ENCODE data around the gene IFT88. TPM values are rescaled to one million over a fixed set of nuclear protein-coding genes. Genes with fewer than 3 reads are reported as not detected.

Gene IFT88
- total RNA-seq, 4 donors from 2014 or later, result 14.6 to 24.6 (median 19.2) TPM

DNA sequence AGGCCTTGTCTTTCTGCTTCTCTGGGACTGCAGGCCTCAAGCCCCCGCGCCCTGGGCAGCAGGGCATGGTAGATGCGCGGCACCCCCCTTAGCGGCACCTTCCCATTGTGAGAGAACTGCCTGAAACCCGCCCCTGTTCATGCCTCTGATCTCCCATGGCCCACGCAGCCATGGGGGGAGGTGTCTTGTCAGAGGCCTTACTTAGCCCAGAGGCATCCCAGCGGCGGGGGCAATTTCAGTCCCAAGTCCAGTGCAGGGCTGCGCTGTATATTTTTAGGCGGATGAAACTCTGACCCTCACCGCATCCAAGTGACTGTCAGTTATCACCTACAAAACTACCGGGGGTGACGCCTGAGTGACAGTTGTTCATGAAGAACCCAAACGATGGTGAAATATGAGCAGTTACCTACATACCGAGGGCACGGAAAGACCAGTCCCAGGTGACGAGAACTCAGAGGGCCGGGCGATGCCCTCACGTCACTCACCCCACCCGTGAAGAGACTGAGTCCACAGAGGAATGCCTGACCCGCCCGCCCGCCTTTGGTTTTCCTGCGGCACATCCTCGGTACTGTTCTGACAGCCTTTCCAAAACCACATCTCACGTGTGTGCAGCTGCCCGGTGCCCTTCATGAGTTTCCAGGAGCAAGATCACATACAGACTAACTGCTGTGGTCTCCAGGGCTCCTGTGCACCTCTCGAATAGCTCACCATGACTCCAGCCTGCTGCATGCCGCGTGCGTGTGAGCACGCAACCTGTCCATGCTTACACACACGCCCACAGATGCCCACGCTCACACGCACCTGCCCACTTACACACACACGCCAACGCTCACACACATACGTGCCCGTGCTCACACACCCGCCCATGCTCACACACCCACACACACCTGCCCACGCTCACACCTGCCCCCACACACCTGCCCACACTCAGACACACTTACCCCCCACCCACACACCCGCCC, 150.9 kb downstream of the IFT88 start:
- Histone ChIP-seq H3K9me3 (no peaks in the 10 kb centered on the region), H3K4me3 (no peak overlapping the region), H3K27ac (no peak overlapping the region), H3K4me1 (peaks cover 0 to 43% (median 17%) of the 10 kb centered on the region in 4 donors), H3K27me3 (peaks cover 0 to 21% of the 10 kb centered on the region in 2 donors), H3K36me3 (no peaks in the 10 kb centered on the region)
- TF ChIP-seq POLR2A (IDR thresholded peaks at IDR 0.05), result no peak
- TF ChIP-seq, protein P1, sequence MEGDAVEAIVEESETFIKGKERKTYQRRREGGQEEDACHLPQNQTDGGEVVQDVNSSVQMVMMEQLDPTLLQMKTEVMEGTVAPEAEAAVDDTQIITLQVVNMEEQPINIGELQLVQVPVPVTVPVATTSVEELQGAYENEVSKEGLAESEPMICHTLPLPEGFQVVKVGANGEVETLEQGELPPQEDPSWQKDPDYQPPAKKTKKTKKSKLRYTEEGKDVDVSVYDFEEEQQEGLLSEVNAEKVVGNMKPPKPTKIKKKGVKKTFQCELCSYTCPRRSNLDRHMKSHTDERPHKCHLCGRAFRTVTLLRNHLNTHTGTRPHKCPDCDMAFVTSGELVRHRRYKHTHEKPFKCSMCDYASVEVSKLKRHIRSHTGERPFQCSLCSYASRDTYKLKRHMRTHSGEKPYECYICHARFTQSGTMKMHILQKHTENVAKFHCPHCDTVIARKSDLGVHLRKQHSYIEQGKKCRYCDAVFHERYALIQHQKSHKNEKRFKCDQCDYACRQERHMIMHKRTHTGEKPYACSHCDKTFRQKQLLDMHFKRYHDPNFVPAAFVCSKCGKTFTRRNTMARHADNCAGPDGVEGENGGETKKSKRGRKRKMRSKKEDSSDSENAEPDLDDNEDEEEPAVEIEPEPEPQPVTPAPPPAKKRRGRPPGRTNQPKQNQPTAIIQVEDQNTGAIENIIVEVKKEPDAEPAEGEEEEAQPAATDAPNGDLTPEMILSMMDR (IDR thresholded peaks at IDR 0.05), result no peak
- no peak for TF ChIP-seq EP300 (IDR thresholded peaks at IDR 0.05)
- no peak for DNase-seq (ENCODE audit: low spot score in 2 of 2)
- 90 to 96% methylated on average over 37 to 44 of the region's 44 CpGs for WGBS, 2 donors

DNA sequence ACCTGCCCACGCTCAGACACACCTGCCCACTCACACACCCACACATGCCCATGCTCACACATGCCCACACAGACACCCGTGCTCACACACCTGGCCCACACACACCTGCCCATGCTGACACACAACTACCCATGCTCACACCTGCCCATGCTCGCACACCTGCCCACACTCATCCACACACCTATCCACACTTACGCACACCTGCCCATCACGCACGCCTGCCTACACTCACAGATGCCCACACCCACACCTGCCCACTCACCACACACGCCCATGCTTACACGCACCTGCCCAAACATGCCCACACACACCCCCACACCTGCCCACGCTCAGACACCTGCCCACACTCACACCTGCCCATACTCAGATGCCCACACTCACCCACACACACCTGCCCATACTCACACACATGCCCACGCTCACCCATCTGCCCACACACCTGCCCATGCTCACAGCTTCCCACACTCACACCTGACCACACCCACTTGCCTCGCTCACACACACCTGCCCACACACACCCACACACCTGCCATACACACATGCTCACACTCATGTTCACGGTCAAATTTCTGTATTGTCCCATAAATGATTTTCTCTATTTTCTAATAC, 152.1 kb downstream of the IFT88 start:
- Histone ChIP-seq H3K27me3 (peaks cover 0 to 21% of the 10 kb centered on the region in 2 donors), H3K36me3 (peaks cover 0 to 2% (median 0%) of the 10 kb centered on the region in 3 donors), H3K4me1 (peaks cover 0 to 31% (median 10%) of the 10 kb centered on the region in 4 donors), H3K4me3 (no peak overlapping the region), H3K9me3 (no peaks in the 10 kb centered on the region), H3K27ac (no peak overlapping the region)
- TF ChIP-seq EP300 (IDR thresholded peaks at IDR 0.05), result no peak
- no peak for TF ChIP-seq POLR2A (IDR thresholded peaks at IDR 0.05)
- DNase-seq (ENCODE audit: low spot score in 2 of 2), result no peak
- 91 to 94% methylated on average over 12 of the region's 12 CpGs for WGBS, 2 donors

DNA sequence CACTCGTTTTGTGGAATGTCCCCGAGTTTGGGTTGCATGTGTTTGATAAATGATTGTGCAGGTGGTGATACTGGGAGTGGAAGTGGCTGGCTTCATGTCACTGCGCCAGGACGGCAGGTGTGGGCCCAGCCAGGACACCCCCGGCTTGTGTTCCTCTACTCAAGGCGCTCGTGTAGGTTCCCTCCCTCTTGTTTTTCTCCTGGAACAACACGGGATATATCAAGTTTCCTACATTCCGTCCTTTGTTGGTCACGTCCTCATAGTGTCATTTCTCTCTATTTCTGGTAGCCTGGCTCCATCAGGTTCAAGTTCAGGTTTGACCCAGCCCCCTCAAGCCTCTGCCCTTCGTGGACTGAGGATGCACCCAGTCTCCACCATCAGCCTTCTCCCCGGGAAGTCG, 152.8 kb downstream of the IFT88 start:
- peaks cover 0 to 5% (median 0%) of the 10 kb centered on the region in 3 donors for H3K36me3 ChIP-seq
- no peaks in the 10 kb centered on the region for H3K9me3 ChIP-seq
- H3K27ac ChIP-seq, result no peak overlapping the region
- 84 to 85% methylated on average over 13 of the region's 13 CpGs for WGBS, 2 donors
- no peak overlapping the region for H3K4me3 ChIP-seq
- peaks cover 0 to 21% of the 10 kb centered on the region in 2 donors for H3K27me3 ChIP-seq
- TF ChIP-seq, protein P1 (IDR thresholded peaks at IDR 0.05), result no peak
- TF ChIP-seq POLR2A (IDR thresholded peaks at IDR 0.05) (no peak), EP300 (IDR thresholded peaks at IDR 0.05) (no peak)
- DNase-seq (ENCODE audit: low spot score in 2 of 2), result no peak
- H3K4me1 ChIP-seq, result peaks cover 0 to 24% (median 10%) of the 10 kb centered on the region in 4 donors

DNA sequence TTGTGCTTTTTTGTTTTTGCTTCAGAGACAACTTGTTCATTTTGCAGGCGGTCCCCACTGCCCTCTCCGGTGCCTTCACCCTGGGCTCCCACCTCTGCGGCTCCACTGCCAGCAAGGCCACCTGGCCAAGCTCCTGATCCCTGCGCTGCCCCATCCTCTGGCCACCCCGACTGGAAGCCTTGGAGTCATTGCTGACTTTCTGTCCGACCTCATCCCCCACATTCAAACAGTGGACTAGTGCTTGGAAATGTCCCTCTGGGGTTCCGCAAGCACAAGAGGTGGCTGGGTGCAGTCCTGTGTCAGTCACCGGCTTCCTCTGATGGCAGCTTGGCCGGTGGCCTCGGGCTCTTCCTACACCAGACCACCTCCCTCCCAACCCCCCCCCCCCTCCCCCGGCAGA, 153.5 kb downstream of the IFT88 start:
- no peak for DNase-seq (ENCODE audit: low spot score in 2 of 2)
- H3K27me3 ChIP-seq, result peaks cover 0 to 21% of the 10 kb centered on the region in 2 donors
- H3K36me3 ChIP-seq, result peaks cover 0 to 5% (median 0%) of the 10 kb centered on the region in 3 donors
- no peak overlapping the region for H3K27ac ChIP-seq
- 89 to 92% methylated on average over 11 of the region's 11 CpGs for WGBS, 2 donors
- peaks cover 0 to 17% (median 10%) of the 10 kb centered on the region in 4 donors for H3K4me1 ChIP-seq
- H3K9me3 ChIP-seq, result no peaks in the 10 kb centered on the region
- TF ChIP-seq POLR2A (IDR thresholded peaks at IDR 0.05), result no peak
- no peak for TF ChIP-seq EP300 (IDR thresholded peaks at IDR 0.05)
- TF ChIP-seq, protein P1 (IDR thresholded peaks at IDR 0.05), result no peak
- no peak overlapping the region for H3K4me3 ChIP-seq

DNA sequence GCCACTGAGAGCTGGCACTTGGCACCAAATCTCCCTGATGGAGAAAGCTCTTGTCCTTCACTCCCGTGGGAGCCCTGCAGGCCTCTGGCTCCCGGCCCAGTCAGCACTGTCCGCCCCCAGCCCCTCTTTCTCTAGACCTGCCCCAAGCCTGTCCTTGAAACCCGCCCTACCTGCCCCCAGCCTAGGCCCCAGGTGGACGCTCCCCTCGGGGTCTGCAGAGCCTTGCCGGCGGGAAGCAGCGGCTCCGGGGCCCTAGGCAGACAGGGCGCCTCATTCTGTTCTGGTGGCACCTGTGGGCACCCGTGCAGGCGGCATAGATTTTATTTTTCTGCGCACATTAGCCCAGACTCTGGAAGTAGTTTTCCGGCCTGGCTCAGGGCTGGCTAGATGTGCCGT, 154.1 kb downstream of the IFT88 start:
- H3K4me1 ChIP-seq, result peaks cover 0 to 17% (median 10%) of the 10 kb centered on the region in 4 donors
- no peak overlapping the region for H3K27ac ChIP-seq
- H3K4me3 ChIP-seq, result no peak overlapping the region

More for the DNA sequence above, 154.1 kb downstream of the IFT88 start:
- Histone ChIP-seq H3K36me3 (peaks cover 0 to 5% (median 0%) of the 10 kb centered on the region in 3 donors), H3K27me3 (peaks cover 0 to 21% of the 10 kb centered on the region in 2 donors), H3K9me3 (no peaks in the 10 kb centered on the region)
- DNase-seq (ENCODE audit: low spot score in 2 of 2), result no peak
- no peak for TF ChIP-seq POLR2A (IDR thresholded peaks at IDR 0.05)
- TF ChIP-seq EP300 (IDR thresholded peaks at IDR 0.05), result no peak
- TF ChIP-seq, protein P1 (IDR thresholded peaks at IDR 0.05), result no peak
- WGBS, 2 donors, result 80 to 89% methylated on average over 16 of the region's 16 CpGs
